ENCODE results near the gene SMYD3.

GRCh38 chr1:246156847-246157246 is 350.2 kb downstream of the SMYD3 start:
- TF ChIP-seq CTCF (IDR thresholded peaks at IDR 0.05), result no peak
- no peak for TF ChIP-seq POLR2A (IDR thresholded peaks at IDR 0.05)
